MM.1S (cell line): ENCODE measurements around the gene RPGRIP1L.

Source experiments
- DNase-seq: peaks from one replicate; pipeline ENCODE4 v3.0.0-alpha.2; 2015
- H2AFZ ChIP-seq: fragments of 300-600 bp; sonication (generic); 2 replicates; pipeline ENCODE4 v1.6.0; 2016; ENCODE audit warnings: antibody characterized with exemption, low read length
- H3F3A ChIP-seq: fragments of 300-600 bp; sonication (generic); 2 replicates; pipeline ENCODE4 v1.6.1; 2016; ENCODE audit warnings: mild to moderate bottlenecking, antibody characterized with exemption, low read length, moderate library complexity, mixed read lengths; ENCODE audit not compliant: insufficient read depth
- H3K27ac ChIP-seq: fragments of 300-600 bp; sonication (generic); 2 replicates; pipeline ENCODE4 v1.5.1; 2016; ENCODE audit warnings: mild to moderate bottlenecking, low read length
- H3K27me3 ChIP-seq: fragments of 300-600 bp; sonication (generic); replicated peaks from 2 replicates; pipeline ENCODE4 v1.6.0; 2016; ENCODE audit warnings: low read length; ENCODE audit not compliant: insufficient read depth
- H3K36me3 ChIP-seq: fragments of 300-600 bp; sonication (generic); replicated peaks from 2 replicates; pipeline ENCODE4 v1.6.1; 2016; ENCODE audit warnings: mild to moderate bottlenecking, low read length, mixed read lengths; ENCODE audit not compliant: insufficient read depth
- H3K4me1 ChIP-seq: fragments of 300-600 bp; sonication (generic); 2 replicates; pipeline ENCODE4 v1.6.1; 2016; ENCODE audit warnings: low read length, mixed read lengths
- H3K4me2 ChIP-seq: fragments of 300-600 bp; sonication (generic); 2 replicates; pipeline ENCODE4 v1.6.0; 2016; ENCODE audit warnings: low read depth, low read length
- H3K4me3 ChIP-seq: fragments of 300-600 bp; sonication (generic); 2 replicates; pipeline ENCODE4 v1.5.1; 2016; ENCODE audit warnings: low read length, mixed read lengths
- H3K79me2 ChIP-seq: fragments of 300-600 bp; sonication (generic); 2 replicates; pipeline ENCODE4 v1.6.1; 2016; ENCODE audit warnings: mixed run types, low read length, mixed read lengths
- H3K9ac ChIP-seq: fragments of 300-600 bp; sonication (generic); 2 replicates; pipeline ENCODE4 v1.6.1; 2016; ENCODE audit warnings: low read length, mixed read lengths
- H3K9me2 ChIP-seq: fragments of 300-600 bp; sonication (generic); replicated peaks from 2 replicates; pipeline ENCODE4 v1.6.1; 2016; ENCODE audit warnings: mild to moderate bottlenecking, low read length, mixed read lengths; ENCODE audit not compliant: insufficient read depth
- H3K9me3 ChIP-seq: fragments of 300-600 bp; sonication (generic); replicated peaks from 2 replicates; pipeline ENCODE4 v1.6.1; 2016; ENCODE audit warnings: mild to moderate bottlenecking, low read length, mixed read lengths; ENCODE audit not compliant: insufficient read depth
- H4K20me1 ChIP-seq: fragments of 300-600 bp; sonication (generic); 2 replicates; pipeline ENCODE4 v1.6.1; 2016; ENCODE audit warnings: mild to moderate bottlenecking, low read length, moderate library complexity, mixed read lengths; ENCODE audit not compliant: insufficient read depth
- CTCF ChIP-seq: fragments of 300-600 bp; sonication (generic); IDR thresholded peaks from 2 replicates; pipeline ENCODE4 v1.5.1; 2016; ENCODE audit warnings: antibody characterized with exemption, low read length, mixed read lengths
- EZH2 ChIP-seq: fragments of 300-600 bp; sonication (generic); optimal IDR thresholded peaks from 2 replicates; pipeline ENCODE3; 2017; ENCODE audit warnings: low read depth, mild to moderate bottlenecking, antibody characterized with exemption, low read length, mixed read lengths
- EZH2phosphoT487 ChIP-seq: fragments of 300-600 bp; sonication (generic); IDR thresholded peaks from 2 replicates; pipeline ENCODE4 v1.6.1; 2018; ENCODE audit warnings: antibody characterized with exemption, low read length

Gene RPGRIP1L

DNA sequence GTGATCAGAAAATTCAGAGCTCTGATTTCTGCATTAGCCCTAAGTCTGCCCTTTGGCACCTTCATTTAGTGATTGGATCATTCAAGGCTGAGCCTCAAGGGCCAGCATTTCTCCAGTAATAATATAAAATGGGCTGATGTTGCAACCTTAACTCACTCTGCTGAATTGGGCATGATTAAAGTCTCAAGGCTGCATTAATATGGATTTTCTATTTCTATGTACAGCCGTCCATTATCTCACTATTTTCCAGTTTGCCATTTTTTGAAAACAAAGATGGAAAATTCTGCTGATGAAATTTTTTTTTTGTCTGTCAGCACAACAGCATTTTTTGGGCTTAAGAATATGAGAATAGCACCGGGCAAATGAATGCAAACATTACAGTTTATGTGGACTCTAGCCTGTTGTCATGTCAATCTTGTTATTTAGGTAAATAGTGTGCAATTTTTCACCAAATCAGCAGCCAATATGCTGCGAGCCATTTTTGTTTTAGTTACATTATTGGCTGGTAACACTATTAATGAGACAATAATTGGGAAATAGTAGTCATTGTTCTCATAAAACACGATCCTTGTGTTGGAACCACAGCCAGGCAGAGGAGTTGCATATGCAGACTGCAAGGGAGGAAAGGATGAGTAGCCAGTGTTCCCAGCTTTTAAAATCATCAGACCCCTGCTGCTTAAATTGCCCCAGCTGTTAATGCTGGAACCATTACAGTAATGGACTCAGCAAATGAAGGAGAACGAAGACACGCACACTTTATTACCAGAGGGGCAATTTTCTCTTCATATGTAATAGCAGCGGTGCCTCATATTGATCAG lies 10.8 kb upstream of the RPGRIP1L start:
- Histone ChIP-seq H3K27ac (no peak overlapping the region), H3K36me3 (no peaks in the 10 kb centered on the region), H3K9me3 (no peaks in the 10 kb centered on the region), H3K27me3 (no peaks in the 10 kb centered on the region), H4K20me1 (no peaks in the 10 kb centered on the region), H2AFZ (no peak overlapping the region), H3K9ac (no peak overlapping the region), H3K4me2 (no peak overlapping the region), H3K9me2 (no peaks in the 10 kb centered on the region), H3K79me2 (peaks cover 68% of the 10 kb centered on the region), H3K4me3 (no peak overlapping the region), H3K4me1 (no peaks in the 10 kb centered on the region), H3F3A (no peaks in the 10 kb centered on the region)
- TF ChIP-seq CTCF (no peak), EZH2phosphoT487 (no peak), EZH2 (no peak)
- no peak for DNase-seq

DNA sequence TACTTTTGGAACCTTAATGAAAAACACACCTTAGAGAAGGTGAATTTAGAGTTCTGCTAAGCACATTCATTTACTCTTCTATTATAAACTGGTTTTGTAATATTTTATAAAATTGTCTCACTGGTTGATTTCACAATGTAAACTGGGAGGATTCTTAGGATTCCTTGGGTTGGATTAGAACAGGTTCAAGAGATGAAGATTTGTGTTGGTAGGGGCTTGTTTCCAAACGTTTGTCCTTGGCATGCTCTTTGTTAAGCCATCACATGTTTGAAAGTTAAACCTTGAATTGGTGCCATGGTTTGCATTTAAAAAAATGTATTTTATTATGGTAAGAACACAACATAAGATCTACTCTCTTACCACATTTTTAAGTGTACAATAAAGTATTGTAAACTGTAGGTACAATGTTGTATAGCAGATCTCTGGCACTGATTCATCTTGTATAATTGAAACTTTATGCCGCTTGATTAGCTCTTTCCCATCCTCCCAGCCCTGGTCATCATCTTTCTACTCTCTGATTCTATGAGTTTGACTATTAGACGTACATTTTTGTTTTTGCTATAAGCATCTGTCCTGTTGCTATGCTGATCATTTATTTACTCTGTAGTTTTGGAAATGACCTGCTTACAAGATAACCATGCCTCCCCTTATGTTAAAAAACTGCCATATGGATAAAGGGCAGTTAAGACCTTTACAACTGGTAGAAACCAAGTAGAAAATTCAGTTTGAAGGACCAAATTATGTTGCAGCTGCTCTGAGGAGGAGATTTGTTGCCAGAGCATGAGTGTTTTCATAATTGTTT lies 9.9 kb upstream of the RPGRIP1L start:
- Histone ChIP-seq H3K79me2 (peaks cover 70% of the 10 kb centered on the region), H4K20me1 (no peaks in the 10 kb centered on the region), H3F3A (no peaks in the 10 kb centered on the region), H3K36me3 (no peaks in the 10 kb centered on the region), H3K4me1 (no peaks in the 10 kb centered on the region), H3K27ac (no peak overlapping the region), H3K4me2 (no peak overlapping the region), H2AFZ (no peak overlapping the region), H3K9me3 (no peaks in the 10 kb centered on the region), H3K27me3 (no peaks in the 10 kb centered on the region), H3K9ac (no peak overlapping the region), H3K9me2 (no peaks in the 10 kb centered on the region), H3K4me3 (no peak overlapping the region)
- TF ChIP-seq EZH2phosphoT487: no peak
- TF ChIP-seq EZH2: no peak
- no peak for TF ChIP-seq CTCF
- no peak for DNase-seq

DNA sequence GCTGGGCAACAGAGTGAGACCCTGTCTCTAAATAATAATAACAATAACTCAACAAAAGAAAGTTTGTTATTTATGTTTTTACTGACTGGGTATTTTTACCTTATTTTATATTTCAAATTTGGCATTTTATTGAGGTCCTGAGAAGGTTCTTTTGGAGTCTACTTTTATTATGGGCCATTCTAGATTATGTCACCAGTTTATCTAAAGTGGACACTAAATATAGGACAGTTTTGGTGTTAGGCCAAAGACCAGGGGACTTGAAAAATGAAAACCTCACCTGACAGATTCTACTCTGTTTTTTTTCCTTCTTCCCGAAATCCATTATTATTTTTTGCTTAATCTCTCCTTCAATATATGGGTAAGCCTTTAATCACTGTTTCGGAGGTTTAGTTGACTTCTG lies 8.4 kb upstream of the RPGRIP1L start:
- Histone ChIP-seq H3K36me3 (no peaks in the 10 kb centered on the region), H2AFZ (no peak overlapping the region), H4K20me1 (no peaks in the 10 kb centered on the region), H3K27me3 (no peaks in the 10 kb centered on the region), H3K9ac (no peak overlapping the region), H3F3A (no peaks in the 10 kb centered on the region), H3K9me3 (no peaks in the 10 kb centered on the region), H3K9me2 (no peaks in the 10 kb centered on the region), H3K79me2 (peaks cover 72% of the 10 kb centered on the region), H3K4me1 (no peaks in the 10 kb centered on the region), H3K4me3 (no peak overlapping the region), H3K4me2 (no peak overlapping the region), H3K27ac (no peak overlapping the region)
- no peak for DNase-seq
- TF ChIP-seq EZH2 (no peak), EZH2phosphoT487 (no peak), CTCF (no peak)
